HG03196 (cell line): Measurements from ENCODE around the gene LRRC61.
"Not testable (repeated sequence)": the region's sequence is repeated elsewhere in the genome, so short reads cannot be mapped to it uniquely, and the experiment has no call there.

Experiments
- ATAC-seq: cut with Tn5 transposase; IDR thresholded peaks from one replicate; pipeline ENCODE4 v1.9.1; 2021; ENCODE audit not compliant: unreplicated experiment

The LRRC61 gene

GRCh38 chr7:150307129-150307528 is 16.0 kb upstream of the LRRC61 start:
- no peak for ATAC-seq

- ATAC-seq, result no peak
Measured at GRCh38 chr7:150307904-150308303, 15.3 kb upstream of the LRRC61 start.

GRCh38 chr7:150308575-150308974 is 14.6 kb upstream of the LRRC61 start:
- ATAC-seq, result no peak

GRCh38 chr7:150311146-150311545 is 12.0 kb upstream of the LRRC61 start:
- ATAC-seq, result no peak

GRCh38 chr7:150311711-150312110 is 11.4 kb upstream of the LRRC61 start:
- no peak for ATAC-seq

- ATAC-seq, result not testable (repeated sequence)
Measured at GRCh38 chr7:150312649-150313366, 10.3 kb upstream of the LRRC61 start.

GRCh38 chr7:150313367-150313809 is 9.8 kb upstream of the LRRC61 start:
- ATAC-seq, result no peak

GRCh38 chr7:150313870-150314269 is 9.3 kb upstream of the LRRC61 start:
- no peak for ATAC-seq

GRCh38 chr7:150314639-150315239 is 8.4 kb upstream of the LRRC61 start:
- no peak for ATAC-seq

- not testable (repeated sequence) for ATAC-seq
Measured at GRCh38 chr7:150316987-150317386, 6.2 kb upstream of the LRRC61 start.

- no peak for ATAC-seq
Measured at GRCh38 chr7:150317748-150318444, 5.3 kb upstream of the LRRC61 start.

- no peak for ATAC-seq
Measured at GRCh38 chr7:150321788-150322113, 1.4 kb upstream of the LRRC61 start.

GRCh38 chr7:150322114-150322832 is 882 bp upstream of the LRRC61 start:
- no peak for ATAC-seq

GRCh38 chr7:150323682-150324372 is 672 bp downstream of the LRRC61 start:
- ATAC-seq, result no peak

- no peak for ATAC-seq
Measured at GRCh38 chr7:150324373-150324961, 1.3 kb downstream of the LRRC61 start.

- ATAC-seq, result no peak
Measured at GRCh38 chr7:150325110-150325611, 2.0 kb downstream of the LRRC61 start.

GRCh38 chr7:150325901-150326300 is 2.7 kb downstream of the LRRC61 start:
- ATAC-seq, result no peak

GRCh38 chr7:150326657-150327268 is 3.6 kb downstream of the LRRC61 start:
- ATAC-seq, result no peak

- no peak for ATAC-seq
Measured at GRCh38 chr7:150327308-150327707, 4.2 kb downstream of the LRRC61 start.
